Panc1 (cell line): ENCODE measurements around the gene PXK.

Experiments used
- POLR2AphosphoS5 ChIP-seq: IDR thresholded peaks from 2 replicates; pipeline ENCODE4 v1.6.1; 2012; ENCODE audit warnings: mild to moderate bottlenecking, low read depth, low read length, moderate library complexity
- SIN3A ChIP-seq: IDR thresholded peaks from 2 replicates; pipeline ENCODE4 v1.6.1; 2012; ENCODE audit warnings: low read depth, mild to moderate bottlenecking, low read length, moderate library complexity, borderline replicate concordance; ENCODE audit not compliant: insufficient read depth
- TF ChIP-seq, protein P1 (sequence below): fragments of 450-650 bp; IDR thresholded peaks from 2 replicates; pipeline ENCODE4 v1.5.1; 2017; ENCODE audit warnings: mild to moderate bottlenecking
- TF ChIP-seq, protein P2 (sequence below), 2 experiments: IDR thresholded peaks; 2 replicates each; pipeline ENCODE4 v1.6.1; 2011 to 2012; ENCODE audit warnings: low read depth in 2 of 2, control low read depth in 1 of 2, low read length in 1 of 2, mild to moderate bottlenecking in 1 of 2, moderate library complexity in 1 of 2; ENCODE audit not compliant: insufficient read depth in 1 of 2

DNA sequence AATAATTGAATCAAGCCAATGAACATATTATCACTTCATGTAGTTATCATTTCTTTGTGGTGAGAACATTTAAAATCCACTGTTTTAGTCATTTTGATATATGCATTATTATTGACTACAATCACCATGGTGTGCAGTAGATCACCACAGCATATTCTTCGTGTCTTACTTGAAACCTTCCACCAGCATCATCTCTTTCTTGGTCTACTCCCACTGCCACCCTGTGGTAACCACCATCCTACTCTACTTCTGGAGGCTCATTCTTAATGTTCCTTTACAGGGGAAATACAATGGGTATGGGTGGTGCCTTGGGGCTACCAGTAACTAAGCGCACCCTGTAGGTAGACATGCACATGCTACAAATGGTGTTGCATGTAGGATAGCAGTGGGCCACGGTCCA lies 25.4 kb downstream of the PXK start:
- TF ChIP-seq, protein P1, sequence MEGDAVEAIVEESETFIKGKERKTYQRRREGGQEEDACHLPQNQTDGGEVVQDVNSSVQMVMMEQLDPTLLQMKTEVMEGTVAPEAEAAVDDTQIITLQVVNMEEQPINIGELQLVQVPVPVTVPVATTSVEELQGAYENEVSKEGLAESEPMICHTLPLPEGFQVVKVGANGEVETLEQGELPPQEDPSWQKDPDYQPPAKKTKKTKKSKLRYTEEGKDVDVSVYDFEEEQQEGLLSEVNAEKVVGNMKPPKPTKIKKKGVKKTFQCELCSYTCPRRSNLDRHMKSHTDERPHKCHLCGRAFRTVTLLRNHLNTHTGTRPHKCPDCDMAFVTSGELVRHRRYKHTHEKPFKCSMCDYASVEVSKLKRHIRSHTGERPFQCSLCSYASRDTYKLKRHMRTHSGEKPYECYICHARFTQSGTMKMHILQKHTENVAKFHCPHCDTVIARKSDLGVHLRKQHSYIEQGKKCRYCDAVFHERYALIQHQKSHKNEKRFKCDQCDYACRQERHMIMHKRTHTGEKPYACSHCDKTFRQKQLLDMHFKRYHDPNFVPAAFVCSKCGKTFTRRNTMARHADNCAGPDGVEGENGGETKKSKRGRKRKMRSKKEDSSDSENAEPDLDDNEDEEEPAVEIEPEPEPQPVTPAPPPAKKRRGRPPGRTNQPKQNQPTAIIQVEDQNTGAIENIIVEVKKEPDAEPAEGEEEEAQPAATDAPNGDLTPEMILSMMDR = no peak
- TF ChIP-seq POLR2AphosphoS5 (no peak), SIN3A (no peak)
- TF ChIP-seq, protein P2, sequence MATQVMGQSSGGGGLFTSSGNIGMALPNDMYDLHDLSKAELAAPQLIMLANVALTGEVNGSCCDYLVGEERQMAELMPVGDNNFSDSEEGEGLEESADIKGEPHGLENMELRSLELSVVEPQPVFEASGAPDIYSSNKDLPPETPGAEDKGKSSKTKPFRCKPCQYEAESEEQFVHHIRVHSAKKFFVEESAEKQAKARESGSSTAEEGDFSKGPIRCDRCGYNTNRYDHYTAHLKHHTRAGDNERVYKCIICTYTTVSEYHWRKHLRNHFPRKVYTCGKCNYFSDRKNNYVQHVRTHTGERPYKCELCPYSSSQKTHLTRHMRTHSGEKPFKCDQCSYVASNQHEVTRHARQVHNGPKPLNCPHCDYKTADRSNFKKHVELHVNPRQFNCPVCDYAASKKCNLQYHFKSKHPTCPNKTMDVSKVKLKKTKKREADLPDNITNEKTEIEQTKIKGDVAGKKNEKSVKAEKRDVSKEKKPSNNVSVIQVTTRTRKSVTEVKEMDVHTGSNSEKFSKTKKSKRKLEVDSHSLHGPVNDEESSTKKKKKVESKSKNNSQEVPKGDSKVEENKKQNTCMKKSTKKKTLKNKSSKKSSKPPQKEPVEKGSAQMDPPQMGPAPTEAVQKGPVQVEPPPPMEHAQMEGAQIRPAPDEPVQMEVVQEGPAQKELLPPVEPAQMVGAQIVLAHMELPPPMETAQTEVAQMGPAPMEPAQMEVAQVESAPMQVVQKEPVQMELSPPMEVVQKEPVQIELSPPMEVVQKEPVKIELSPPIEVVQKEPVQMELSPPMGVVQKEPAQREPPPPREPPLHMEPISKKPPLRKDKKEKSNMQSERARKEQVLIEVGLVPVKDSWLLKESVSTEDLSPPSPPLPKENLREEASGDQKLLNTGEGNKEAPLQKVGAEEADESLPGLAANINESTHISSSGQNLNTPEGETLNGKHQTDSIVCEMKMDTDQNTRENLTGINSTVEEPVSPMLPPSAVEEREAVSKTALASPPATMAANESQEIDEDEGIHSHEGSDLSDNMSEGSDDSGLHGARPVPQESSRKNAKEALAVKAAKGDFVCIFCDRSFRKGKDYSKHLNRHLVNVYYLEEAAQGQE (IDR thresholded peaks at IDR 0.05; ENCODE audit: insufficient read depth in 1 of 2, low read depth in 2 of 2, low read length in 1 of 2) = no peak
